Activated CD8-positive, alpha-beta memory T cell treated with anti-CD3 and anti-CD28 coated beads for 48 hours (primary cell): ENCODE results near the gene ATP10A.
"Not testable (repeated sequence)": the region's sequence is repeated elsewhere in the genome, so short reads cannot be mapped to it uniquely, and the experiment has no call there.

Source experiments
- DNase-seq, 3 experiments: peaks; one replicate each; pipeline ENCODE4 v3.0.0-alpha.2; 2020; ENCODE audit warnings: low read depth in 2 of 3, low spot score in 2 of 3

Gene ATP10A

DNA sequence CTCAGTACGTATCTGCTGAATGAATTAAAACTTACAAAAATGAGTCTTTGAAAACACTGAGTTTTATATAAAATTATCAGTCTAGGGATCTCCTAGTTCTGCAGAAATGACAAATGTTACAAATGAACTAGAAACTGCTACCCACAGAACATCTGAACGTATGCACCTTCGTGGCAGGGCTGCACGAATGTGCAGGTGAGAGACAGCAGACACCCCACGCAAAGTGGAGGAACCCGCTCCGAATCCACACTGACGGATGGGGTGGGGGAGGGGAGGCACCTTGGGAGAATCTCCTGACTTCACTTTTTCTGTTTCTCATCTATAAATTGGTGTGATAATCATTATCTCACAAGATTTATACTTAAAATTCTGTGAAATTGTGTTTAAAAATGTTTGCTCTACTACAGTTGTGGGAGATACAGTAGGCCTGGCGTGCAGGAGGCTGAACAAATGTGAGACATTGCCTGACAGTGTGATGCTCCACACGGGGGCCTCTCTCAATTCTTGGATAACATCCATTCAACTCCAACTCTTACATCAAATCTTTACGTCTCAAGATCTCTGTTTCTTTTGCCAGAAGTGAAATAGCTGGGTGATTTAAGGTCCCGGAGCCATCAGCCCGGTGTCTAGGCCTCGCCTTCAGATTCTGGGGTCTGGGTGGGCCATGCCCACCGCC is 86.9 kb downstream of the ATP10A start:
- no peak for DNase-seq

DNA sequence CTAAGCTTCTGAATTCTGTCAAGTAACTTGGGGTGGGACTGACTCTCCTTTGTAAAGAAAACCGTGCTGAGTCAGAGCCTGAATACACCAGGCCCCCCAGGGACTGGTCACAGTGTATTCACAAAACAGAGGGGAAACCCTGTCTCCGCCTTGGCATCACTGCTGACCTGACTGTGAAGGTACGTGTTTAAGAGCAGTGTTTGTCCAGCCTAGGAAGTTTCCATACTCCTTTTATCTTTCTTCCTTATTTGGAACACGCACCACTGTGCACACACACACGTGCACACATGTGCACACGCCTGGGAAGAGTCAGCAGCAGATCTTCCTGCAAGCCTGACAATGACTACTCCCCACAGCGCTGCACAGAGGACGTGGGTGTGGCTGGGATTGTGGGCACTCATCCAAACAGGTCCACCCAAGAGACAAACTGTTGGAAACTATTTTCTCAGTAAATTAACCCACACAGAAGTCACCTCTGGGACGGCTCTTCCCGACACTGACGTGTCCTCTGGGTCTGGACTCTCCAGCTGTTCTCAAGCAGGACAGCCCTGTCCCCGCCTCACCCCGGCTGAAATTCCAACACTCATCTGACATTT is 87.7 kb downstream of the ATP10A start:
- DNase-seq, result no peak

DNA sequence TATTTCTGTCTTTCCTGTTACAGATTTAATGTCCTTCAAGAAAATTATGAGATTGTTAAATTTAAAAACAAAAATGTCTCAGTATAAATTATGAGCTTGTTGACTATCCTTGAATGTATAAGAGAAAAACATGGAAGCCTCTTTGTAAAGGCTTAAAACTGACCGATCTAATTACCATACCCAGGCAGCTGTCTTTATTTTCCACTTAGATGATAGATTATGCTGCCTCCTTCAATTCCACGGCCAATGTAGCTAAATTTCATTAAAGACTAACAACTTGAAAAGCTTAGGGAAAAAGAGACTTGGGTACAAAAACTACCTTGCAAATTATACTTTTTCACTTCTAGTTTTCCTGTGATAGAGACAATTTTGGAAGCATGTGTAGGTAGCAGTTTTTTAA is 88.3 kb downstream of the ATP10A start:
- DNase-seq, result no peak

DNA sequence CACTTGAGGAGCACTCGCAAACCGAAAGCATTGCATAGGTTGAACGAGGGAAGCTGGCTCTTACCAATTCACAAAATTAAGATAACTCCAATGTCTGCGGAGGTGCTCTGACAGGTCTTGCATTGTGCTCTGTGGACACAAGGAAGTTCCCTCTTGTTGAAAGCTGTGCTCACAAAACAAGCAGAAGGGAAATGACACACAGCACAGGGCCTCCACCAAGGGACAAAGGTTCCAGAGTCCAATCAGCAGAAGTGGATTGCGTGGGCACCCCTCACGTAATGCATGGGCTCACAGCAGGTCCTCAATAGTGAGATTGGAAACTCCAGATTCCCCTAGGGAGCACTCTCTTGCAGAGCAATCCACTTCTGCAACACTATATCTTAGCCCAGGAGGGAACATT is 89.9 kb downstream of the ATP10A start:
- no peak for DNase-seq

DNA sequence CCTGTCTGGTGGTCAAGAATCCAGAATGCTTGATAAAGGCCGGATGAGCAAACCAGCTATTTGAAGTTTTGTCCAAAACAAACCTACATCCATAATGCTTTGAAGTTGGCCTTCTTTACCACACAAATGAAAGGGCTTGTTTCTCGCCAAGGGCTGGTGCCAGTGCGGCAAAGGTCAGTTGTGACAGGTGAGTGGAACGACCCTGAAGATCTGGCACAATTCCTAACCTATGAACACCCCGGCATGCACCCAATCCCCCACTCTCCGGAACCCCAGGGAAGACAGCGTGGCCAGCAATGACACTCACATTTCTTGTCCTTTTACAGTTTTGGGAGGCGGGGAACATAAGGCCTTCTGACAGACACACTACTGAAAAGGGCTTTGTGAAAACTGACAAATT is 90.6 kb downstream of the ATP10A start:
- DNase-seq, result no peak

DNA sequence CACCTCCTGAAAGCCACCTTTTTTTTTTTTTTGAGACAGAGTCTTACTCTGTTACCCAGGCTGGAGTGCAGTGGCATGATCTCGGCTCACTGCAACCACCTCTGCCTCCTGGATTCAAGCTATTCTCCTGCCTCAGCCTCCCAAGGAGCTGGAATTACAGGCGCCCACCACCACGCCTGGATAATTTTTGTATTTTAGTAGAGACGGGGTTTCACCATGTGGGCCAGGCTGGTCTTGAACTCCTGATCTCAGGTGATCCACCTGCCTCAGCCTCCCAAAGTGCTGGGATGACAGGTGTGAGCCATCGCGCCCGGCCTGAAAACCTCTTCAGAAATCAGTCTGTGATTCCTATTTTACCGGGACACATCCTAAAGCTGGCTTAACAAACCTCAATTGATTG is 91.4 kb downstream of the ATP10A start:
- DNase-seq, result not testable (repeated sequence)

DNA sequence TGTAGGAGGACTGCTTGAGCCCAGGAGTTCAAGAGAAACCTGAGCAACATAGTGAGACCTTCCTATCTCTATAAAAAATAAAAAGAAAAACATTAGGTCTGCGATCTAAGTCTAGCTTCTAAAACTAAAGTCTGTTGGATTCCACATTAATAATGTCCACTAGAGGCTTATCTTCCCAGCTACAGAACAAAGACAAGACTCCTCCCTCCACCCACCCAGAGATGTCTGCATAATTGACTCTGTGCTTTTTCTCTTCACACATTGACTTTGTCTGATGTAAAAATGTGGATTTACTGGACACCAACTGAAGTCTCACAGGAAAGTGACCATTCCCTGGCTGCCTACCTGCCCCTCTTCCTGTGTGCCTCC is 91.8 kb downstream of the ATP10A start:
- no peak for DNase-seq

DNA sequence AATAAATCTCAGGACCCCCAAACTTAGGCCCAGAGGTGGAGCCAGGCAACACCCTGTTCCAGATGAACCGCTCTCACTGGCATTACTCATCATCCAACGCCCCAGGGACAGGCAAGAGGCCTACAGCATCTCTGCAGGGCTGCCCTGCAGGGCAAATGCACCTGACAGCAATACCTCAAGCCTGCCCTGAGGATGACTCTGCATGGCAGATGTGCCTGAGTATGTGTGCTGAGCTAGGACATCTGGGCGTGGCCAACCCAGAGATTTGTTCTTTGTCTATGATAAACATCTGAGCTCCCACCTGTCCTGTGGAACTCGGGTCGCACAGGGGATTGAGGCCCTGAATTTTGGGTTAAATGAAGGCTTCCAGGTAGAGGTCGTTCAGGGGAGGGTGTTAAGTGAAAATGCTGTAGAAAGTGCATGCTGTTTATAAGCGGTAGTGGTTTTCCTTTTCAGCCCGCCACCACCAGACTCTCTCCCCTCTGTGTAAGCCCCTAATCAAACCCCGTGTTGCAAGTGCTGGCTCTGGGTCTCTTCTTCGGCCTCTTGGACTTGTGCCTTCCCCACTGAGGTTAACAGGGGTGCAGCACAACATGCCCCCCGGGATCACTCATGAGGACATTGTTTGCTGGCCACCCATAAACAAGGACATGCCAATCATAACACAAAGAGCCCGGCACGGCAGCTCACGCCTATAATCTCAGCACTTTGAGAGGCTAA is 92.3 kb downstream of the ATP10A start:
- no peak for DNase-seq

DNA sequence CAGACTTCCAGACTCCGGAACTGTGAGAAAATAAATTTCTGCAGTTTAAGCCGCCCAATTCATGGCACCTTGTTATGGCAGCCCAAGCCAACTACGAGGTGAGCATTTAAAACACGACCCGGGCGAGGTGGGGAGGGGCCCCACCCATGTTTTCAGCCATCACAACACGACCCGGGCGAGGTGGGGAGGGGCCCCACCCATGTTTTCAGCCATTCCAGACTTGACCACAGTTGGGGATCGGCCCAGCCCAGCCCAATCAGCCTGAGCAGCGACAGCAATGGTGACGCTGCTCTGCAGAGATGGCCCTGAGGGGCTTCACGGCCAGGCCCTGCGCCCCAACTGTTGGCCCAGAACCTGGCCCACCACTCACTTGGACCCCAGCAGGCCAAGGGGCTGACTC is 93.1 kb downstream of the ATP10A start:
- no peak for DNase-seq

DNA sequence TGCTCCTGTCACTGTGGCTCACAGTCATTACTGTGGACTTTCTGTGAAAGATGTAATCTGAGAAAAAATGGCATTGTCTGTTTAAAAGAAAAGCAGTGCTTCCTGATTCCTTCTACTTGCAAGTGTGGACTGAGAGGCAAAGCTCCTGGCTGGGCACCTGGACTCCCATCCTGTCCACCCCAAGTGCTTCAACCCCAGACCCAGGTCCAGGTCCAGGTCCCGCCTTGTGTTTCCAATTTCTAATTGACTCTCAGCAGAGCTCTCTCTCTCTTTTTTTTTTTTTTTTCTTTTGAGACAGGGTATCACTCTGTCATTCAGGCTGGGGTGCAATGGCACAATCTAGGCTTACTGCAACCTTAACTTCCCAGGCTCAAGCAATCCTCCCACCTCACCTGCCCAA is 94.9 kb downstream of the ATP10A start:
- DNase-seq, result no peak

DNA sequence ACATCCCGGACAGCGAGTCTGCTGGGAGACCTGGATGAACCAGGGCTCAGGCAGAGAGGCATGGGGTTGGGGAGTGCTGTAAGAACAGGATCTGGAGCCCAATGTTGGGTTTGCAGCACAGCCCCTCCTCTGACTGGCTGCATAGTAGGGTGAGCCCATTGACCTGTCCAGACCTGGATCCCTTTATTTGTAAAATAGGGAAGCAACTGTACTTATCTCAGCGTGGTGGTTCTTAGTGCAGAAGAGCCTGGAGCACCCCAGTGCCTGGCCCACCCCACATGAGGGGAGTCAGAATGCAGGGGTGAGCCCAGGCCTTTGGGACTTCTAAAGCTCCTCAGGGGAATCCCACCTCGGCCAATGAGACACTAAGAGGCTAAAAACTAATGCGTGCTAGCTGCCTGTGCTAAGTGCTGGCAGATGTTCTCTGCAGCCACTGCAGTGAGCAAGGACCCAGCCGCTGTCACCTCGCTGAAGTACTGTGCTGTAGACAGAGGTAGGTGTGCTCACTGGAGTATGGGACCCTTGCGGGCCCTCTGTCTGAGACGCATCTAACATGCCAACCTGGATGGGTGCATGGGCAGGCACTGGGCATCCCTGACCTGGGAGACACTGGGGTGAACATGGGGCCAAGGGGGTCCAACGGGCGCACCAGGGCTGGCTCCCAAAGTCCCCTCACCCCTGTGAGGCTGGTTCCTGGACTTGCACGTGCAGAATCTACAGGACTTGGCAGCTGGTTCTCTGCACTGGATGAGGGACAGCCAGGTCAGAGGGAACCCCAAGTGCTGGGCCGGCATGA is 95.6 kb downstream of the ATP10A start:
- no peak for DNase-seq

DNA sequence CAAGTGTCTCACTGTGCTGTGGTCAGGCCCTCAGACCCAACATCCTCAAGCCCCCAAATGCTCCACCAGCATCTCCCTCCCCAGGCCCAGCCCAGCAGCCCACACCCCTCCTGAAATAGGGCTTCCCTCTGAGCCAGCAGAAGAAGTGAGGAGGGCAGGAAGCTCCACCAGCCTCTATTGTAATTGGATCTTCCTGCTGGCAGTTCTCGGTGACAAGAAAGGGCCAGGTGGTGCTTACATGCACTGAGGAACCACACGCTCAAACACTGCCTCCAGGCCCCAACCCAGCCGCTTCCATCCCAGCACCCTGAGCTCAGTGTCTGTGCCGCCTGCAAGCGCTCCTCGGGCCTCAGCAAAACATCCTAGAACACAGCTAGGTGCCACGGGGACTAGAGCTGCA is 96.7 kb downstream of the ATP10A start:
- no peak for DNase-seq

DNA sequence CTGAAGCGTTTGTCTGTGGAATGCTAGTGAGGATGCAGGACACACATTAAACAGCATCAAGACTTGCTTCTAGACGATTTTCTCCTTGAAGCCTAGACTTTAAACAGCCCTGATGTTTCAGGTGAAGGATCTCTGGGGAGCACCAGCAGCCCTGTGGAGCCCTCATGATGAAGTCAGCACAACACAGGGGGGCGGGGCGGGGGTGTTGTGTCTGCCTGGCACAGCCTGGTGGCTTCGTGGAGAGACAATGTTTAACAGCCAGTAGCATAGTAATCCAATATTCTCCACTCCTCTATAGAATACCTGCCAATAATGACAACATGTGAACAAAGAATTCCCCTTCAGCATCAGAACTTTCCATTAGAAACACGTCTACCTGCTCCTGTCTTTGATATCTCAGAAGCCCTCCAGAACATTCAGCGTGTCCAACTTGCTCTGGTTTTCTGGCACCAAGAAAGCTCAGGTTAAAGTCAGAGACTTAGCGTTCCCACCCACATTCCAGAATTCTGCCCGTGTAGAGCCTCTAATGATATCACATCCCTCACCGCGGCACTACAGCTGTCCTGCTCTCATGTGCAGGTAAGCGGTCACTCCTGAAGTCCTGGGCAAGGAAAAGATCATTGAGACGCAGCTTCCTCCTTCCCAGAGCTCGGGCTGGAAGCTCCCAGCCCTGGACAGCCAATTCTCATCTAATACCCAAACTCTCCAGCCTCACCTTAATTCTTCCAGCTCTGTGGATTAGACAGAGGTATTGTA is 98.0 kb downstream of the ATP10A start:
- DNase-seq, result no peak

DNA sequence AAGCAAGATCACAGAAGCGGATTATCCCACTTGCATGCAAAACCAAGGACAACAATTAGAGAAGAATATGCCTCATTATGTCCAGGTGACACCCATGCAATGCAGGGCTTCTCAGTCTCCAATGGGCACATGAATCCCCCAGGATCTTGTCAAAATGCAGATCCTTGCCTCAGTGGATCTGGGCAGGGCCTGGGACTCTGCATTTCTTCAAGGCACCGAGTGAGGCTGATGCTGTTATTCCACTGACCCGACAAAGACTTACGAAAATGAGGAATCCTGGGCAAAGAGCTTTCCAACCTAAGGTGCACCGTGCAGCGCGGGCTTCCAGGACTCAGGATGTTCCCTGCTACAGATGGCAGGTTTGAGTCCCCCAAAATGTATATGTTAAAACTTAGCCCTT is 99.2 kb downstream of the ATP10A start:
- no peak for DNase-seq

DNA sequence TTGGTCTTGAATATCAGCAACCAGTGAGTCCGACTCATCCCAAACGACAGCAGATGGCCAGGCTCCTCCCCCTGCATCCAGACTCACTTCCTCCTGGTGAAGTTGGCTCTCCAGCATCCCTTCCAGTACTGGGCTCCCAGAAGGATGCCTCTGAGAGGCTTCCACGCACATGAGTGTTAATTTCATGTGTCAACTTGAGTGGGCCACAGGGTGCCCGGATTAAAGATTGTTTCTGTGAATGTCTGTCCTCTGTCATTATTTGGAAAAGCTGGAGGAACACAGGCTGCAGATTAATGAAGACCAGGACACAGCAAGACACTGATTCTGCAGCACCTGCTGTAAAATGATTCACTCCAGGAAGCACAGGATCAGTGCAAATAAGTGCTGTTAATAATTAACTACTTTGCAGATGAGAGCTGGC is 99.8 kb downstream of the ATP10A start:
- no peak for DNase-seq

DNA sequence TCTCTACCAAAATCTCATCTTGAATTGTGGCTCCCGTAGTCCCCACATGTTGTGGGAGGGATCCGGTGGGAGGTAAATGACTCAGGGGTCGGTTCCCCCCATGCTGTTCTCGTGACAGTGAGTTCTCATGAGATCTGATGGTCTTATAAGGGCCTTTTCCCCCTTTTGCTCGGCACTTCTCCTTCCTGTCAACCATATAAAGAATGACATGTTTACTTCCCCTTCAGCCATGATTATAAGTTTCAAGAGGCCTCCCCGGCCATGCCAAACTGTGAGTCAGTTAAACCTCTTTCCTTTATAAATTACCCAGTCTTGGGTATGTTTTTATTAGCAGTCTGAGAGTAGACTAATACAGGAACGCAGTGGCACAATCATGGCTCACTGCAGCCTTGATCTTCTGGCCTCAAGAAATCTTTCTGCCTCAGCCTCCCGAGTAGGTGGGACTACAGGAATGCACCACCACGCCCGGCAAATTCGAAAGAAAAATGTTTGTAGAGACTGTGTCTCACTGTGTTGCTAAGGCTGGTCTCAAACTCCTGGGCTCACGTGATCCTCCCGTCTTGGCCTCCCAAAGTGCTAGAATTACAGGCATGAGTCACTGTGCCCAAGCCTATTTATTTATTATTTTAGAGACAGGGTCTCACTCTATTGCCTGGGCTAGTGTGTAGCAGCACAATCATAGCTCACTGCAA is 101.0 kb downstream of the ATP10A start:
- no peak for DNase-seq

DNA sequence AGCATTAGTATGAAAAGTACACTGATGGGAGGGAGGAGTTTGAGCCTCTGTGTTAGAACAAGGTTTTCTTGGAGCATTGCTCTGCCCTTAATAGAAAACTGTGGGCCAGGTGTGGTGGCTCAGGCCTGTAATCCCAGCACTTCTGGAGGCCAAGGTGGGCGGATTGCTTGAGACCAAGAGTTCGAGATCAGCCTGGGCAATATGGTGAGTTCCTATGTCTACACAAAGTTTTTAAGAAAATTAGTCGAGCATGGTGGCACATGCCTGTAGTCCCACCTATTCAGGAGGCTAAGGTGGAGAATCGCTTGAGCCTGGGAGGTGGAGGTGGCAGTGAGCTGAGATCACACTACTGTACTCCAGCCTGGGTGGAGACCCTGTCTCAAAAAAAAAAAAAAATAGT is 103.7 kb downstream of the ATP10A start:
- no peak for DNase-seq

DNA sequence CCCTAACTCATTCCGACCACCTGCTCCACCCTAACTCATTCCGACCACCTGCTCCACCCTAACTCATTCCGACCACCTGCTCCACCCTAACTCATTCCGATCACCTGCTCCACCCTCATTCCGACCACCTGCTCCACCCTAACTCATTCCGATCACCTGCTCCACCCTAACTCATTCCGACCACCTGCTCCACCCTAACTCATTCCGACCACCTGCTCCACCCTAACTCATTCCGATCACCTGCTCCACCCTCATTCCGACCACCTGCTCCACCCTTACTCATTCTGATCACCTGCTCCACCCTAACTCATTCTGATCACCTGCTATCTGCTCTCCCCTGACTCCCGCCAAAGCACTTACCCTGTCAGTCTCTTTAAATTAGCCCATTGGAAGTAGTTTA is 104.5 kb downstream of the ATP10A start:
- DNase-seq, result not testable (repeated sequence)

DNA sequence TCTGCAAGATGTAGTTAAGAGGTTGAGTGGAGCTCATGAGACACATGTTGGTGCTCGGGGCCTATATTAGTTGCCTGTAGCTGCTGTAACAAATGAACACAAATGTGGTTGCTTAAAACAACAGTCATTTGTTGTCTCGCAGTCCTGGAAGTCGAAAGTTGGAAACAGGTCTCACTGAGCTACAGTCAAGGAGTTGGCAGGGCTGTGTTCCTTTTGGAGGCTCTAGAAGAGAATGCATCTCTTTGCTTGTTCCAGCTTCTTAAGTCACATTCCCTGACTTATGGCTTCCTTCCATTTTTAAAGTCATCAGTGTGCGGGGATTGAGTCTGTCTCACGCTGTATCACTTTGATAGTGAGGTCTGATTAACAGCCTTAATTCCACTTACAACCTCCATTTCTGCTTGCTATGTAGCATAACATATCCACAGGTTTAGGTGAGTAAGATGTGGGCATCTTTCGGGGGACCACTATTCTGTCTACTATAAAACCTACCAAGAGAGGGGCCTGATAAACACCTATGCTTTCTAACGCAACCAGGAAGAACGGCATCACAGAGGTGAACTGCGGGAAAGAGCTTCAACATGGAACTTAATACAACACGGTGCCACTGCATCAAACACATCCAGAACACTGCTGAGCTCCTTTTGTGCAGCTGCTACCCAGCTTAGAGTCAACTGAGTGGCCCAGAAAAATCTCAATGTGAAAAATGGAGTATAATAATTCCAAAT is 119.4 kb downstream of the ATP10A start:
- DNase-seq, result no peak
